NCI-H226 (cell line): ENCODE data around the gene VSIG10L.

Source experiments
- DNase-seq: peaks from one replicate; pipeline ENCODE4 v3.0.0-alpha.2; 2015

The VSIG10L gene

DNA sequence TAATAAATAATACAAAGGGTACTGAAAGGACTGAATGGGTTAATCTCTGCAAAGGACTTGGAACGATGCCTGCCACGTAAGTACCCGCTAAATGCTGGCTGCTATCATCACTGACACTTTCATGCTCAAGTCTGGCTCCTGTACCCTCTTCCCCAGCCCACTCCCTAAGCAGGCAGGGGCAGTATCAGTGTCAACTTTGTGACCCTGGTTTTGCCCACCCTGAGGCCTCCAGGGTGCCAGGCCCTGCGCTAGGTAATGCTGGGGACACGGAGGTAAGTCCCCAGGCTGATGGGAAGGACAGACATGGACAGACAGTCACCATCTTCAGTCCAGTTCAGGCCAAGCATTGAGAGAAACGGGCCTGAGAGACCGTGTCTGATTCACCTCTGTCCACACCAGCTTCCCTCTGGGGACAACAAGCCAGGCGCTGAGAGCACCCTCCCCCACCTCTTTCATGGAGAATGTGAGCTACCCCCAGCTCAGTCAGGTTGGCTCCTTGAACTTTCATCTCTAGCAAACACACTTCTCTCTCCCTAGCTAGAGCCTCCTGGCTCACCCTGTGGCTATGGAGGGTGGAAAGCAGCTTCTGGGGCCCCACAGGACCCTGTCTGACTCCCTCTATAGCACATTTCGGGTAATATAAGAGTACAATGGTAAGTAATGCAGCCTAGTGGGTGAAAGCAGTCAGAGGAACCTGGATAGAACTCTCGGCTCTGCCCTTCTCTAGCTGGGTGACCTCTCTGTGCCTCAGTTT lies 23.4 kb upstream of the VSIG10L start:
- no peak for DNase-seq

DNA sequence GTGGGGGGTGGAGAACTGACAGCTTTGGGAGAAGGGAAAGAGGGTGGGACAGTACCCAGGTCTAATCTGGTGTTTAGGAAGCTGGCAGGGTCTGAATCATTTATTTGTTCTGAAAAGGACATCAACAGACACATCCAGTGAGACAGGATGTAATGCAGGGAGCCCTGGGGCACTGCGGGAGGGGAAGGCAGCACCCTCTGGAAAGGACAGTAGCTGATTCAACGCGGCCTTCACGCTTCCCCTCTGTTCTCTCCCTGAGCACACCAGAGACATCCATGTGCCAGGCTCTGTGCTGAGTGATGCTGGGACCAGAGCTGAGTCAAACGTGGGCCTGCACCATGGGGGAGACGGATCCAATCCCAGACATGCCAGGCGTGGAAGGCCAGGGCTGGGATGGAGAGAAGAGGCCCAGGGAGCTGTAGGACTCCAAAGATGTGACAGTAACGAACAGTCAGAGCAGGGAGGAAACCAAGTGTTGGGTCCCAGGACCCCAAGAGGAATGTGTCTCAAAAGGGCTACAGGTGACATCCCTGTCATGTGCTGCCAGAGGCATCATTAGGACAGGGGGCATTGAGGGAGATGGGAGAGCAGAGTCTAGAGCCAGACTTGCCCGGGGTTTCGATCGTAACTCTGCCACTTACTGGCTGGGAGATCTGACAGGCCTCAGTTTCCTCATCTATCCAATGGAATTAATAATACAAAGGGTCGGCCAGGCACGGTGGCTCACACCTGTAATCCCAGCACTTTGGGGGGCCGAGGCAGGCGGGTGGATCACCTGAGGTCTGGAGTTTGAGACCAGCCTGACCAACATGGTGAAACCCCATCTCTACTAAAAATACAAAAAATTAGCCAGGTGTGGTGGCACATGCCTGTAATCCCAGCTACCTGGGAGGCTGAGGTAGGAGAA lies 22.5 kb upstream of the VSIG10L start:
- DNase-seq: no peak

GRCh38 chr19:51361239-51361638 lies 19.3 kb upstream of the VSIG10L start:
- no peak for DNase-seq

DNA sequence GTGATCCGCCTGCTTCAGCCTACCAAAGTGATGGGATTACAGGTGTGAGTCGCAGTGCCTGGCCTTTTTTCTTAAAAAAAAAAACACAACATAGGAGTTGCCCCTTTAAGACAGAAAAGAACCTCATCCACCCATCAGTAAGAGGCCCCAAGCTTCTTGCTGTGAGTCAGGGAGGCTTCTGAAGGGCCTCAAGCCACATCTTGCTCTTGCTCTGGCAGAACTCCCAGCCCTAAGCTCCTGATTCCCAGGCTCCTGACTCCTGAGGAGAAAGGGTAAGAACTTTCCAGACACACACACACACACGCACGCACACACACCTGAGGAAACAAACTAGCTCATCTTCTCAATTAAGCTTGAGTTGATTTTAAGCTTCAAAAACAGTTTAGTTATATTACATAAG lies 17.4 kb upstream of the VSIG10L start:
- peak; percentile 82 for DNase-seq

DNA sequence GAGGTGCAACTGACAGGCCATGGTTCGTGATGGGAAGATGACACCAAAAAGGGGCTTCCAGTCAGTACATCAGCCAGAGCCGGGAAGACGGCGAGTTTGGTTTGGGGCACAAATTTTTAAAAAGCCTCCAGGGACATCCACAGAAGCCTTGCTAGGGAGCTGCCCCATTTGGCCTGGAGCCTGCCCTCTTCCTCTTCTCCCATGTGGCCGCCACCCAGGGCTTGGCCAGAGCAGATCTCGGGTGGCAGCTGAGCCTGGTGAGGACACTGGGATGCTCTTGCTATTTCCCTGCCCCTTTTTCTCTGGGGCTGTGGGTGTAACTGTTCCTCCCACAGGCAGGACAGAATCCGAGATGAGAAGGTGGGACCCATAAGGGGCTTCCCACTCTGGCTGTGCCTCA lies 16.0 kb upstream of the VSIG10L start:
- DNase-seq: no peak

DNA sequence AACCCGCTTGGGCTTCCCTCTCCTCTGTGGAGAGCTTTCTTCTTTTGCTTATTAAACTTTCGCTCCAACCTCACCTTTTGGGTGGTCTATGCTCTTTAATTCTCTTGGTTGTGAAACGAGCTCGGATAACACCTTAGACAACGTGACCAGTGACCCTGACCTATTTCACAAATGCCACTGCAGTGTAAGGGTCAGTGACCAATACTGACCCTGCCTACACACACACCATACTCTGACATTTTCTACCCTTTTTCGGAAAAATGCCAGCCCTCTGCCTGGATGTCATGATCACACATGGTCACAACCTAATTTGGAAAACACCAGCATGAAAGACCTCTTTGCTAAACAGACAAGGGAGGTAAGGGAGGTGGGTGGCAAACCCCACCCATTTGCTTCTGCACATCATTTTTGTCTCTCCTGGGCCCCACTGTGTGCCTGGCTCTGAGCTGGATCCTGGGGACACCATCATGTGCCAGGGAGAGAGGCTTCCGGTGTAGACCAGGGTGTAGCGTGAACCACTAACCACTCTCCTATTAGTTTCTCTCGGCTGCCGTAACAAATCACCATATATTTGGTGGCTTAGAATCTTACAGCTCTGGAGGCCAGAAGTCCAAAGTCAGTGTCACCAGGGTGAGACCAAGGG lies 14.3 kb upstream of the VSIG10L start:
- DNase-seq: no peak

DNA sequence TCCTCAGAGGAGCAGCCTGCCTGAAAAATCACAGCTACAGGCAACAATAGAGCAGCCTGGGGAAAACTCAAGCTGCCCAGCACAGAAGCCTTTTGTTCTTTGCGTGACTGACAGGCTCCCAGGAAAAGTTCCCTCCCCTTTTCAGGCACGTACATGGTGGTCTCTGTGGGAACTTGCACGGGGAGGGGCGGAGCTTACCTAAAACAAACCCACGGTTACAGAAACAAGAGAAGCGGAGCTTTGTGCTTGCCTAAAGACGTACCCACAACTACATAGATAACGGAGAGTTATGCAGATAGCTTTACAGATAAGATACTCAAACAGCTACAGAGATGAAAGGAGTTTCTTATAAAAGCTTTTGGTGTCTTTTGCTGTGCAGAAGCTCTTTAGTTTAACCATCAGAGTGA lies 12.8 kb upstream of the VSIG10L start:
- DNase-seq: no peak

DNA sequence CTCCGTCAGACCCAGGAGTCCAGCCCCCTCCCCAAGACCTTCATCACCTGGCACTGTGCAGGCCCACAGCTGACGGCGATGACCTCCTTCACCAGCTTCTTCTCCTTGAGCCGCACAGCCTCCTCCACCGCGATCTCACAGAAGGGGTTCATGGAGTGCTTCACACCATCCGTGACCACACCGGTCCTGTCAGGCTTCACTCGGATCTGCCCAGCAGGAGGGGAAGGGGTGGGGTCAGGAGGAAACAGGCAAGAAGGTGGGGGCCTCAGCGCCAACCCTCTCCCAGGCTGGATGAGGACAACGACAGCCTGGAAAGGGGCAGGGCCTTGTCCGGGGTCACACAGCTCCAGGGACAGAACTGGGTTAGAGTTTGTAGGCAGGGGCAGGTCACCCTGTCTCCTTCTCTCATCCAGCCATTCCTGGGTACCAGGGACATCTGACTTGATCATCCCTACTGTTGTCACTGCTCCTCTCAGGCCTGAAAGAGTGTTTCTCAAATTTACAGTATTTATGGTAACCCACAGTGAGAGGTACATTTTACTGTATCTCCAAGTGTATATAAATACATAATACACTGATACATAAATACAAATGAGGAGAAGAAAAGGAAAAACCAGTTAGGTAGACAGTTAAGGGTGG lies 12.3 kb upstream of the VSIG10L start:
- DNase-seq: no peak

DNA sequence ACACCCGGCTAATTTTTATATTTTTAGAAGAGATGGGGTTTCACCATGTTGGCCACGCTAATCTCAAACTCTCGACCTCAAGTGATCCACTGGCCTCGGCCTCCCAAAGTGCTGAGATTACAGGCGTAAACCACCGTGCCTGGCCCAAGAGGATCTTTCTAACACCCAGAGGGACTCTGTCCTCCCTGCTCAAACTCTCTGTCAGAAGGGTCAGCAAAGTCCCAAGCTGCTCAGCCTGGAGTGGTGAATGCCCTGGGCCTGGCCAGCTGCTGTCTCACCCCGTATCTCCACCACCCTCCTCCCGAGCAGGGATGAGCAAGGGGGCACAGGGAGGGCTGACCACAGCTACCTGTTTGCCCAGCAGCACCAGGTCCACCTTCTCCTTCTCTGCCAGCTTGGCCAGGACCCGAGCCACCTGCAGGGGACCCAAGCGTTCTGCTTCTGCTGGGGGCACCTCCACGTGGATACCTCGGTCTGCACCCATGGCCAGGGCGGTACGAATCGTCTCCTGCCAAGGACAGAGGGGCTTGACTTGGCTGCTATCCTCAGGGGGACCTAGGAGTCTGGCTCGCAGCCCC lies 10.9 kb upstream of the VSIG10L start:
- DNase-seq: no peak

DNA sequence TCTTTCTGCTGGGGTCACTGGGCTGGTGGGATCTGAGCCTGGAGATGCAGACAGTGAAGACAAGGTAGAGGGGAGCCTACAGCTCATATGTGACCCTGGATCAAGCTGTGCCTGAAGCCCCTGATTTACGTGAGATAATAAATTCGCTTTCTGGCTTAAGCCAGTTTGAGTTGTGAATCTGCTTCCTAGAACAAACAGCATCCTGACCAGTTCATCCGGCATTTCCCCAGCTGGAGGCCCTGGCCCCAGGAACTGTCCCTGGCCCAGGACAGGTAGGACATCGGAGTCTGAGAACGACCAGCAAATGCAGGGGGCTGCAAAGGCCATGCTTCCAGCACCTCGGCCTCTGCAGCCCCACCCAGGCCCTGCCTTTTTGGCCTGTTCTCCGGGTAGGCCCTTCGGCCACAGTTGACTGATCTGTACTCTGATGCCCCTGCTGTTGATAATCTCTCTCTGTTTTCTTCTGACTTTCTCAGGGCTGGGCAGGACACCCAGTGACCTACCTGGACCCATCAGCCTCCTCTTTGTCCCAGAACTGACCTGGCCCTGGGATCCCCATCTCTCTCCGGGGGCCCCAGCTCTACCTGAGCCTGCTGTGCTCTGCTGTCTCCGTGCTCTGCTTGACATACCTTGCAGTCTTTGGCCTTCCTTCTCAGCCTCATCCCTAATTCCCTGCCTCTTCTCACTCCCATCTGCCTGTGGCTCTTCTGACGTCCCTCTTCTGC lies 9.5 kb upstream of the VSIG10L start:
- DNase-seq: no peak

DNA sequence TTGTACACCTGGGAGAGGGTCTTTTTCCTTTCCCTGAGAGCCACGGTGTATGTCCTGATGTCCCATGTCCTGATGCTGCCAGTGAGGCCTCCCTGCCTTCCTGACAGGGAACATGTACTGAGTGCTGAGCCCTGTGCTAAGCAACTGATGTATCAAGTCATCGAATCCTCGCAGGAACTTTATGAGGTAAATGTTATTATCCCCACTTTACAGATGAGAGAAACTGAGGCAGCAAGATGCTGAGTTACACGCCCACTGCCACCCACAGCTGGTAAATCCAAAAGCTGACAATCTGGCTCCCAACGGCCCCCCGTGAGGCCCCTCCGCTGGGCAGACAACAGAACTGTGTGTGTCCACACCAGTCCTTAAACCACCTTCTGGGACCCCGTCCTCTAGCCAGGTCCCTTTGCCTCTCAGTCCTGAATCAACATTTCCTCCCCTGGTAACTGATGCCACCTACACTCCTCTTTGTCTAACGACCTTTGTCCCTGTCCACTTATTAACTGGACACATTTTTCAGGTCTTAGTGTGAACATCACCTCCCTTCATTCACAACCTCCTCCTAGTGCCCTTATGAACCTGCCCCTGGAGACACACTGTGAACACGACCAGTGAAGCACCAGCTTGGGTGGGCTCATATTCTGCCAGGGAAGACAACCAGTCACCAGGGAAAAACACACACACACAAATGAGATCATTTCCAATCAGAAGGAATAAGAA lies 5.4 kb upstream of the VSIG10L start:
- no peak for DNase-seq

GRCh38 chr19:51346742-51347141 lies 4.8 kb upstream of the VSIG10L start:
- DNase-seq: no peak

DNA sequence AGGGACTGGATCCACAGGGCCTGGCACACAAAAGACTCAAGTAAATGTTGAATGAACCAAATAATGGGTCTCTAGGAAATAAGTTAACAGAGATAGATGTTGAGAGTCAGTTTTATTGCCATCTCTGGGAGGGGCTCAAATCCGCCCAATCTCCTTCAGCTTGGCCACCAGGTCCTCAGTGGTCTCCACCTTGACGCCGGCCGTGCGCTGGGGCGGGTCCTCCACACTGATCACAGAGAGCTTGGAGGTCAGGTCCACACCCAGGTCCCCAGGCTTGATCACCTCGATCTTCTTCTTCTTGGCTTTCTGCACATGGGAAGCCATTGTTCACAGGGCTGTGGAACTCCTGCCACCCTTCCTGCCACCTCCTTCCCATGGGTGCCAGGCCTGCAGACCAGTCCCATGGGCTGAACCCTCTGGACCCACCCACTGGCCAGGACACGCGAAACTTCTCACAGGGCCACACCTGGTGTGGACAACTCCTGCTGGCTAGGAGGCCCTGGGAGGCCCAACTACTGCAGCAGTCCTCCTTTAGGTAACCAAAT lies 3.2 kb upstream of the VSIG10L start:
- DNase-seq: no peak

- no peak for DNase-seq
Measured at GRCh38 chr19:51342631-51343569, 961 bp upstream of the VSIG10L start.

DNA sequence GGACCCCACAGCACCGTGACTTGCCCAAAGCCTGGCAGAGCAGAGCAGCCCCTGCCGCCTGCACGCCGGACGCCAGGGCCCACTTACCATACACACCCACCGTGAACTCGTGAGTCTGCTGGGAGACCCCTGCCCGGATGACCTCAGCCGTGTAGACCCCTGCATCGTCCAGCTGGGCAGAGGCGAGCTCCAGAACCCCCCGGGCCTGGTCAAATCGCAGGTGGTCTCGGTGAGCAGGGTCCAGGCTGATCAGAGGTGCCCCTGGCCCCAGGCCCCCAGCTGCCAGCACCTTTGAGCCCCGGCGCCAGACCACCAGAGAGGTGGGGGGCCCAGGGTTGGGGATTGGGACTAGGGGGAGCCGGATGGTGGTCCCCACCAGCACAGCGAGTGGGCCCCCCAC lies 873 bp downstream of the VSIG10L start:
- DNase-seq: no peak

DNA sequence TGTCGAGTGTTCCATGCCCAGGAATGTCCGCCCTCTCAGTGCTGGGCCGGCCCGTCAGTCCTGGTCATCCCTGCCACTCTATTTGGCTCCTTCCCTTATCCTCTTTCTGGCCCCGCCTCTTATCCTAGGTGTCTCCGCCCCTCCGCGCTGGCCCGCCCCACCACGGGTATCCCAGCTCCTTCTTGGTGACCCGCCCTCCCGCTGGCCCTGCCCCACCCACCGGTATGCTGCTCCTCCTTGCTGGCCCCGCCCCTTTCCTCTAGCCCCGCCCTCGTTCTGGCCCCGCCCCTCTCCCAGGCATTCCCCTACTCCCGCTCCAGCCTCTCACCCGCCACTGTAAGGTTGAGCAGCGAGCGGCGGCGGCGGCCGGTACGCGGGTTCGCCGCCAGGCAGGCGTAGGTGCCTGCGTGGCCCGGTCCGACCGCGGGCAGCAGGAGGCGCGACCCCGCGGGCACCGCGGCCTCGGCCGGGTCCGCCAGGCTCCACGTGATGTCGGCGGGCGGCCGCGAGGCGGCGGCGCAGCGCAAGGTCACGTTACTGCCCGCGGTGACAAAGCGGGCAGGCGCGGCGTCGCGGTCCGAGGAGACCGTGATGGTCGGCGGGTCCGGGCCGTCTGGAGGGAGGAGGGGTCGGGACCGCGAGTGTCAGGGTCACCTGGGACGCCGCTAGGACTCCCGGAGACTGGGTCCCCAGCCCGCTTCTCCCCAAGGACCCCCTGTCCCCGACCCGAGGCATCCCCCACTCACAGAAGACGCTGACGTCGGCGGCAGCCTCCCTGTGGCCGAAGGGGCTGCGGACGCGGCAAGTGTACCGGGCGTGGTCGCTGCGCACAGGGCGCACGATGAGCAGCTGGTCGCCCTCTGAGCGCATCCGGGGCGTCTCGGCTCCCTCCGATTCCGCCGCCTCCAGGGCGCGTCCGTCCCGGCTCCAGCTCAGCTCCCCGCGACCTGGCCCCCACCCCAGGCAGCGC lies 2.0 kb downstream of the VSIG10L start:
- DNase-seq: peak; percentile 95

DNA sequence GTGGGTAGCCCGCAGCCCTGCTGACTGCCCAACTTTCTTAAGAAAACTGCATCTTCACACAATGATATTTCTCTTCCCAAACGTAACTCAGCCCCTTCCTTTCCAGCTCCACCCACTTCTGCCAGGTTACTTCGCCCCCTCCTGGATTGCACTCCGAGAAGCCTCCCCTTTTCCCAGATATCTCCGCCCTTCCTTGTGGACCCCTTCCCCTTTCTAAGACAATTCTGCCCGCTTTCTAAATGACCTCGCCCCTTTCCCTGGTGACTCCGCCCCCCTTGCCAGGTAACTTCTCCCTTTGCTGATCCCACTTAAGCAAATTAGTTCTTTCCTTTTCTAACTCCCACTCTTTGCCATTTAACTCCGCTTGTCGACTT lies 2.6 kb downstream of the VSIG10L start:
- no peak for DNase-seq

DNA sequence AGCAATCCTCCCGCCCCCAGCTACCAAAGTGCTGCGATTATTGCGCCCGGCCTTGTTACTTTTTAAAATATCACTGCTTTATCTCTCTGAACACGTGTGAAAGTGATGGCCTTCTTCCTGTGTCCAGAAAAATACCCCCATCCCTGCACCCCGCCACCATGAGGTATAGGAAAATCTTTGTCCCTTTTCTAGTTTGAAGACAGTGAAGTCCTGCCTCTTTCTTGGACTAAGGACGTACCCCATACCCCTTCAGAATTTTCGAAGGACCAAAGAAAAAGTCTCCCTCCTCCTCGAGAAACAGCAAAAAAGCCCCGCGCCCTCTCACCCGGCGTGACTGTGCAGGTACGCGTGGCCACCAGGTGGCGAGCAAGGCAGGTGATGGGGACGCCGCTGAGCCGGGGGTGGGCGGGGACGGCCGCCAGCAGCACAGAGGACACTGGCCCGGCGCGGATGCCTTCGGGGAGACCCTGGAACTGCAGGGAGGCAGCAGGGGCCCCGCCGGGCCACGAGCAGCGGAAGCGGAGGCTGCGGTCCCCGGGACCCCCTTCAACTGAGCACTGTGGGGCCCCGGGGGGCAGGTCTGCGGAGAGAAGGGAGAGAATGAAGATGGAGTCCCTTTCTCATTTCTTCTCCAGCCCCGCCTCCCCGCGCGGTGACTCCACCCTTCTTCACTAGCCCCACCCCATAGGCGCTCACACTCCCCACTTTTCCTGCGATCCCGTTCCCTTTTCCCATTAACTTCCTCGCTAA lies 3.2 kb downstream of the VSIG10L start:
- DNase-seq: peak; percentile 72
